SU-DHL-6 (cell line): ENCODE measurements around the gene SDK1.

Source experiments
- EZH2phosphoT487 ChIP-seq: fragments of 200-600 bp; sonication (generic), shearing (Covaris generic); conservative IDR thresholded peaks from 2 replicates; pipeline ENCODE4 v1.6.1; 2018; ENCODE audit warnings: mild to moderate bottlenecking, antibody characterized with exemption, low read length, moderate library complexity, mixed read lengths
- TF ChIP-seq, protein P1 (sequence below): fragments of 200-600 bp; sonication (generic); IDR thresholded peaks from one replicate; pipeline ENCODE4 v1.5.1; 2017; ENCODE audit warnings: antibody characterized with exemption, mild to moderate bottlenecking, low read length, moderate library complexity; ENCODE audit not compliant: insufficient read depth, poor library complexity, severe bottlenecking

- TF ChIP-seq, protein P1, sequence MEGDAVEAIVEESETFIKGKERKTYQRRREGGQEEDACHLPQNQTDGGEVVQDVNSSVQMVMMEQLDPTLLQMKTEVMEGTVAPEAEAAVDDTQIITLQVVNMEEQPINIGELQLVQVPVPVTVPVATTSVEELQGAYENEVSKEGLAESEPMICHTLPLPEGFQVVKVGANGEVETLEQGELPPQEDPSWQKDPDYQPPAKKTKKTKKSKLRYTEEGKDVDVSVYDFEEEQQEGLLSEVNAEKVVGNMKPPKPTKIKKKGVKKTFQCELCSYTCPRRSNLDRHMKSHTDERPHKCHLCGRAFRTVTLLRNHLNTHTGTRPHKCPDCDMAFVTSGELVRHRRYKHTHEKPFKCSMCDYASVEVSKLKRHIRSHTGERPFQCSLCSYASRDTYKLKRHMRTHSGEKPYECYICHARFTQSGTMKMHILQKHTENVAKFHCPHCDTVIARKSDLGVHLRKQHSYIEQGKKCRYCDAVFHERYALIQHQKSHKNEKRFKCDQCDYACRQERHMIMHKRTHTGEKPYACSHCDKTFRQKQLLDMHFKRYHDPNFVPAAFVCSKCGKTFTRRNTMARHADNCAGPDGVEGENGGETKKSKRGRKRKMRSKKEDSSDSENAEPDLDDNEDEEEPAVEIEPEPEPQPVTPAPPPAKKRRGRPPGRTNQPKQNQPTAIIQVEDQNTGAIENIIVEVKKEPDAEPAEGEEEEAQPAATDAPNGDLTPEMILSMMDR: no peak
- no peak for TF ChIP-seq EZH2phosphoT487
Measured at GRCh38 chr7:4029941-4030340, 728.9 kb downstream of the SDK1 start.
